ENCODE measurements around the gene PER2.

DNA sequence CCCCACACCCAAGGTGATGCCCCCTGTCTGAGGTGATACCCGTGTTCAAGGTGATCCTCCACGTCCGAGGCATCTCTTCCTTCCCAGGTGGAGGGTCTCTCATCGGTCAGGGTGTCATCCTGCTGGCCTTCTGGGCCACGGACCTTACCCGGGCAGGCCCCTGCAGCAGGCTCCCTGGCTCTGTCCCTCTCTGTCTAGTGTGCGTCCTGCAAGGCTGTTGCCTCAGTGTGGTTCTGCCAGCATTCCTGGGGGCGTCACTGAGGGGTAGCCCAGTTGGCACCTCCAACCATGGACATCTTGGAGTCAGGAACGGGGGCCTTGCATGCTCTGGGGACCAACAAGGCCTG is 5.6 kb upstream of the PER2 start:
- TF ChIP-seq, protein P1, sequence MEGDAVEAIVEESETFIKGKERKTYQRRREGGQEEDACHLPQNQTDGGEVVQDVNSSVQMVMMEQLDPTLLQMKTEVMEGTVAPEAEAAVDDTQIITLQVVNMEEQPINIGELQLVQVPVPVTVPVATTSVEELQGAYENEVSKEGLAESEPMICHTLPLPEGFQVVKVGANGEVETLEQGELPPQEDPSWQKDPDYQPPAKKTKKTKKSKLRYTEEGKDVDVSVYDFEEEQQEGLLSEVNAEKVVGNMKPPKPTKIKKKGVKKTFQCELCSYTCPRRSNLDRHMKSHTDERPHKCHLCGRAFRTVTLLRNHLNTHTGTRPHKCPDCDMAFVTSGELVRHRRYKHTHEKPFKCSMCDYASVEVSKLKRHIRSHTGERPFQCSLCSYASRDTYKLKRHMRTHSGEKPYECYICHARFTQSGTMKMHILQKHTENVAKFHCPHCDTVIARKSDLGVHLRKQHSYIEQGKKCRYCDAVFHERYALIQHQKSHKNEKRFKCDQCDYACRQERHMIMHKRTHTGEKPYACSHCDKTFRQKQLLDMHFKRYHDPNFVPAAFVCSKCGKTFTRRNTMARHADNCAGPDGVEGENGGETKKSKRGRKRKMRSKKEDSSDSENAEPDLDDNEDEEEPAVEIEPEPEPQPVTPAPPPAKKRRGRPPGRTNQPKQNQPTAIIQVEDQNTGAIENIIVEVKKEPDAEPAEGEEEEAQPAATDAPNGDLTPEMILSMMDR (IDR thresholded peaks at IDR 0.05 in 4 of 5, conservative IDR thresholded peaks at IDR 0.05 in 1 of 5), result no peak
- no peak for TF ChIP-seq POLR2A (IDR thresholded peaks at IDR 0.05)

All from gastrocnemius medialis (tissue), 4 donors.